Stimulated activated naive CD4-positive, alpha-beta T cell treated with Interleukin-2 at 50 U/mL for 16 hours (primary cell): Measurements from ENCODE around the gene PTPRD.

Experiments used
- DNase-seq: peaks from one replicate; lab custom pipeline; 2025; lab: John Stamatoyannopoulos, UW

The PTPRD gene

GRCh38 chr9:8683496-8683895, 1929.3 kb downstream of the PTPRD start:
- no peak for DNase-seq

GRCh38 chr9:8680658-8681057, 1932.1 kb downstream of the PTPRD start:
- DNase-seq = no peak

DNA sequence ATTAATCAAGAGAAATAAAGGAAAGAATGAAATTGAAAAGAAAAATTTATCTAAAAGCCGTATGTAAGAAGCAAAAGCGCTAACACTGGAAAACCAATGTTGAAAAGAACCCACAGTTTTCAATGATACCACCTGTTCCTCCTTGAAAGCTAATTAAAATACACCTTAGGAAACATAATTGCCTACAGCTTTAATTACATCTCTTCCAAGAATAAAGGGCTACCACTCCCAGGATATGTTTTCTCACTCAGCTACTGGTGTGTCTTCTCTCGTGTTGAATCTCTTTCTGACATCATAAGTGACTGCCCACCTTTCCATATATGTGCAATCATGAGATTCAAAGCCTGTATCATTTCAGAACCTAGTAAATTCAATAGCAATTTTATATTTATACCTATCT, 1932.6 kb downstream of the PTPRD start:
- no peak for DNase-seq

DNA sequence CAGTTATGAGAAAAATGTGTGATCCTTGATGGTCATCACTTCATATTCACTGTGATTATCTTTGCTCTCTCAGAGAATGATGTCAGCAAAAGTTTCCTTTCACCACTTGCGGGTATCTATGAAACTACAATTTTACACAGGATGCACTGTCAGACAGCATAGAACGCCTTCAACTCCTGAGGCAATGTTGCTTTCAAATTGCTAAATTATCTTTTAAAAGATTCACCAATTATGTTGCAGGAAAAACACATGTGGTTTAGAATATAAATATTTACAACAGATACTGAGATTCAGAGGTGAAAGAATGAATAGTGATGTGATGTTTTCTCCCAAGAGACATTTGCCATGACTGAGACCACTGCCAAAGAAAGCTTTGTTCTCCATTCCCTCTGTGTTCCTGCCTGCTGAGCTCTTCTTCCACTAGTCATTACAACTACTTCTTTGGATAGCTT, 1933.4 kb downstream of the PTPRD start:
- no peak for DNase-seq

DNA sequence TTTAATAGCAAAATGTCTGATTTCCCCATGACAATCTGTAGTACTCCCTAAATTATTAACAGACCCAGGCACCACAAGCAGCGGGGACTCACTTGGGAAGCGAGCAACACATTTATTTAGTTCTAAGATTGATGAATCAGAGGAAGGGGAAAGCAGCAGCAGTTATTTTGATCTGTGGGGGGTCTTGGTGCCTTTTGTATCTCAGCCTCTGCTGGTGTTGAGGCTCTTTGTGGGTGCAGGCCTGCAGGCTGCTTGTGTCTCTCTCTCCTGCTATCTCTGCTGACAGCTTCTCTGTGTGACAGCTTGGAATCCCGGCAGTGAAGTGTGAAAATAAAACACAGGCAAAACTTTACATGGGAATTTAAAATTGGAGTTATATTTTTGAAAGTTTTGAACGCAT, 1935.1 kb downstream of the PTPRD start:
- no peak for DNase-seq

- DNase-seq = no peak
These were observed 1938.3 kb downstream of the PTPRD start for GRCh38 chr9:8674536-8674935.

- DNase-seq = no peak
These were observed 1939.0 kb downstream of the PTPRD start for GRCh38 chr9:8673830-8674229.

DNA sequence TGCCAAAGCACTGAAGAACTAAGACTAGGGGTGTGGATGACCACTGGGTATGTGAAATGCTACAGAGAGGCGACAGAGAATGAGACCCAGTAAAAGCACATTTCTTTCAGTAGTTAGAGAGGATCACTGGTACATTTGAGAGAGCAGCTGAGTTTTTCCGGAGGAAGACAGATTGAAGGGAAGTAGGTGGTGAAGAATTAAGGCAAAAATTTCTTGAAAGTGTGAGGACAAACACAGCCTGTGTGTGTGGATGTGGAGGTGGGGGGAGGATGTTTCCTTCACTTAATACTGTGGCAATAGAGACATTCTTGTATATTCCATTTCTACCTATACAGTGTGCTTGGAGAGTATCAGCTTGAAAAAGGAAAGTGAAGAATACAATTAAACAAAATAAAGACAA, 1942.1 kb downstream of the PTPRD start:
- DNase-seq = no peak

- DNase-seq = no peak
These were observed 1944.1 kb downstream of the PTPRD start for GRCh38 chr9:8668751-8669150.

- DNase-seq = no peak
These were observed 1944.6 kb downstream of the PTPRD start for GRCh38 chr9:8668231-8668630.

GRCh38 chr9:8666060-8666459, 1946.7 kb downstream of the PTPRD start:
- DNase-seq = no peak

GRCh38 chr9:8660383-8660782, 1952.4 kb downstream of the PTPRD start:
- no peak for DNase-seq

DNA sequence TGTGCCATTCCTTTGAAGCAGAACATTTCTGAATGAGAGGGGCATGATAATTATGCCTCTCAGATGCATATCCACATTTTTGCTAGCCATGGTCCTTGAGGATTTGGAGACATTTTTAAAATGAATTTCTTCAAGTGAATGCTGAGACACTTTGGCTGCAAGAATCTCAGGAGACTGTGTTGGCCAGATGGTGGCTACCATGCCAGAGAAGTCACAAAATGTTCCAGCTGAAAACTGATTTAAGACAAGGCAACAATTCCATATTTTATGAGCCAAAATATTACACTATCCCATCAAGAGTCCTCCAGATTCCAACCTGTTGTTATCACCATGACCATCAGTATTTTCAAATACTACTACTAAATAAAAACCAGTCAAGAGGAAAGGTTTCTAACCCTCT, 1953.7 kb downstream of the PTPRD start:
- no peak for DNase-seq

DNA sequence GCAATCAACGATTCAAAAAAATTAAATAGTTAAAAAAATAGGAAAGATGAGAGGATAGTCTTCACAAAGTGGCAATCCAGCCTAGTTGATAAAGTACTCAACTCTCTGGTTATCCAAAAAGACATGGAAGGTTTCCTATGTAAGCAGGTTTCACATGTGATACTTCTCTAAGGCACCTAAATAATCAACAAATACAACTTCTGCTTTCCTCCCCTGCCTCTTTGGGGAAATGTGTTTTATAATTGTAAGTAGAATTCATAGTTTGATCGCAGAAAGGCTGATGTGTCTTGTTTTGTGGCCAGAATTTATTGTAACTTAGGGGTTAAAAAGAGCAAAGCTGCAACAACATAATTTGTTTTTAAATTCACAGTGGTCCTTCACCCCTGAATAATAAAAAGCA, 1957.7 kb downstream of the PTPRD start:
- DNase-seq = no peak

DNA sequence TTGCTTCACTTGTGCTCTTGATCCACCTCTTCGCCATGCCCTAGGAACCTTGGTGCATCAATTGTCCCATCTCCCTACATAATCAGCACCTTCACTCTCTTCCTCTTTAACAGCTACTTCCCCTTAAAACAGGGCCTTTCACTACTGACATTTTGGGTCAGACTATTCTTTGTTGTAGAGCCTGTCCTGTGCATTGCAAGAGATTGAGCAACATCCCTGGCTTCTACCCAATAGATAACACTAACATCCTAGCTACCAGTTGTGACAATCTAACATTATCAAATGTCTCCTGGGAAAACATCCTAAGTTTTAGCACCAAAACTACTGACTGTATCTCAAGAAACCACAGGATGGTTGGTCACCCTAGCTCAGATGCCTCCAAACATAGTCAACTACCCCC, 1958.9 kb downstream of the PTPRD start:
- DNase-seq = no peak

- DNase-seq = no peak
These were observed 1959.7 kb downstream of the PTPRD start for GRCh38 chr9:8653111-8653510.

- DNase-seq = no peak
These were observed 1960.5 kb downstream of the PTPRD start for GRCh38 chr9:8652255-8652654.

DNA sequence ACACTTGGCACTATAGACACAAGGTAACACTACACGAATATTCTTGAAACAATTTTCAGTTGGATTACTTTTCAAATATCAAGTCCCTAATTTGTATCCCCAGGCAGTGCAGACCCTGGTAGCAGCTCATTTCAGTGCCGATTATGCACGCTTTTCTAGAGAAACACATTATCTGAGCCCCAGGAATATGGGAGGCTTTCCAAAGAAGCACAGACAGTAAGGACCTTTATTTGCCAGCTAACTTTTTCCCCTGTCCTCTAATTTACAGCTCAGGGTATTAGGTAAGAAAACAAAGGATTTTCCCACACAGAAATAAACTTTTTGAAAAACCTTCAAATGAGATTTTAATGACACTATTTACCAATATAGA, 1961.0 kb downstream of the PTPRD start:
- DNase-seq = no peak

- DNase-seq = no peak
These were observed 1961.5 kb downstream of the PTPRD start for GRCh38 chr9:8651070-8651845.

GRCh38 chr9:8649807-8650206, 1963.0 kb downstream of the PTPRD start:
- DNase-seq = no peak

- no peak for DNase-seq
These were observed 1963.6 kb downstream of the PTPRD start for GRCh38 chr9:8649160-8649559.

DNA sequence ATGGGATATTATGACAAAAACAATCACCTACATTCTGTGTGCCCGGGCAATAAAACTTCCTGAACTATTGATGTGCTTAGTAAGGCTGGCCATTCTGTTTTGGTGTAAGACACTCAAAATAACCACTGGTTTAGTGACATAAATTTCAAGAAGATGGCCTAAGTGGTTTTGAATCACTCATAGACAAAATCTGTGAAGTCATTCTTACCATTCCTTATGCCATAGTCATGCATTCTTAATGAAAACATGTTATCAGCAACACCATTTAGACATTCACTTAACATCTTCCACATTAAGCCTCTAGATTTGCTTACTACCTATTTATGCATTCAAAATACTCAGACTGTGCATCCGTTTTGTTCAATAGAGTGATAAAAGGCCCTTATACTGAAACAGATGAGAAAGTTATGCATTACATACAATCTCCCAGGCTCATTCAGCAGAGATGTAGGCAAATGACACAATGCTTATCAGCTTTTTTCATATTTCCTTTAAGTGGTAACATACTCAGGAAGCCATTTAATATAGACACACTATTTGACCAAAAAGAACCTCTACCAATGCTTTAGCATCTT, 1964.4 kb downstream of the PTPRD start:
- no peak for DNase-seq

- DNase-seq = no peak
These were observed 1965.0 kb downstream of the PTPRD start for GRCh38 chr9:8647824-8648223.

GRCh38 chr9:8644571-8644970, 1968.2 kb downstream of the PTPRD start:
- no peak for DNase-seq
